ENCODE results near the gene SLC16A4.

GRCh38 chr1:110404401-110404800 is 13.6 kb upstream of the SLC16A4 start:
- no peak for TF ChIP-seq CTCF (IDR thresholded peaks at IDR 0.05)
- no peak for TF ChIP-seq YY1 (IDR thresholded peaks at IDR 0.05; ENCODE audit: low read depth)
- TF ChIP-seq NRF1 (IDR thresholded peaks at IDR 0.05; ENCODE audit: low read depth, low read length): no peak
- TF ChIP-seq MAX (IDR thresholded peaks at IDR 0.05; ENCODE audit: low read depth): no peak
- TF ChIP-seq TAF1 (IDR thresholded peaks at IDR 0.05; ENCODE audit: borderline replicate concordance, low read depth, low read length): no peak
- no peak for TF ChIP-seq MEF2A (IDR thresholded peaks at IDR 0.05; ENCODE audit: borderline replicate concordance, low read depth)
- TF ChIP-seq USF2 (IDR thresholded peaks at IDR 0.05; ENCODE audit: borderline replicate concordance, low read depth, low read length): no peak

Measured in SK-N-SH (cell line).